Activated naive CD8-positive, alpha-beta T cell treated with anti-CD3 and anti-CD28 coated beads, Interleukin-2, amount 10 ng/mL, durations not matched to agents 7 days and 5 days (primary cell): ENCODE results near the gene NKAP. TPM values are rescaled to one million over a fixed set of nuclear protein-coding genes. Genes with fewer than 3 reads are reported as not detected.
A peak's percentile ranks its signal among the peaks of the same experiment; 100 is the strongest.
"Not testable (repeated sequence)": the region's sequence is repeated elsewhere in the genome, so short reads cannot be mapped to it uniquely, and the experiment has no call there.

Source experiments
- ATAC-seq: fragments of 150-1000 bp; cut with Tn5 transposase; one replicate; pipeline ENCODE4 v1.10.0; 2021; ENCODE audit warnings: low read depth, moderate library complexity
- POLR2A ChIA-PET: fragments of 350-600 bp; sonication (Branson Sonifier 250); formaldehyde crosslinking; loops from one replicate; lab custom pipeline; 2021; ENCODE audit warnings: antibody characterized with exemption; lab: Charles Lee
- DNase-seq: peaks from one replicate; pipeline ENCODE4 v3.0.0; 2021
- H3K27ac Mint-ChIP-seq: one replicate; pipeline ENCODE4 v1.8.0; 2022; ENCODE audit warnings: mild to moderate bottlenecking, mixed read lengths
- H3K27me3 Mint-ChIP-seq: one replicate; pipeline ENCODE4 v1.8.0; 2022; ENCODE audit warnings: mild to moderate bottlenecking, moderate library complexity, mixed read lengths
- H3K36me3 Mint-ChIP-seq: one replicate; pipeline ENCODE4 v1.8.0; 2021; ENCODE audit warnings: mild to moderate bottlenecking, mixed read lengths
- H3K4me1 Mint-ChIP-seq: one replicate; pipeline ENCODE4 v1.8.0; 2021; ENCODE audit warnings: mixed read lengths
- H3K4me3 Mint-ChIP-seq: one replicate; pipeline ENCODE4 v1.8.0; 2022; ENCODE audit warnings: mild to moderate bottlenecking, moderate library complexity, mixed read lengths
- H3K9me3 Mint-ChIP-seq: one replicate; pipeline ENCODE4 v1.8.0; 2021; ENCODE audit warnings: mixed read lengths
- total RNA-seq, 2 experiments: library from RNA; stranded (reverse); gene quantifications; one replicate each; pipeline ENCODE4 v1.2.3, GENCODE V29; 2021

The NKAP gene
- total RNA-seq, 2 experiments from 2014 or later, result 10.3 to 11.4 TPM

- Mint-ChIP-seq H3K4me3 (no peak overlapping the region), H3K27me3 (peaks cover 44% of the 10 kb centered on the region), H3K9me3 (peaks cover 4% of the 10 kb centered on the region), H3K36me3 (no peaks in the 10 kb centered on the region), H3K27ac (no peak overlapping the region), H3K4me1 (peaks cover 11% of the 10 kb centered on the region)
- POLR2A ChIA-PET, result no interaction called here
- ATAC-seq, result no peak
- DNase-seq, result no peak
Observed at GRCh38 chrX:119960625-119961024, 17.1 kb upstream of the NKAP start.

GRCh38 chrX:119955807-119956570, 12.4 kb upstream of the NKAP start:
- ATAC-seq, result peak; percentile 63
- DNase-seq, result peak; percentile 72
- POLR2A ChIA-PET, result interaction anchor here (1.4 to 1.8 kb wide), 2 partner anchors 13 to 165 kb away, joined by 5 to 7 read pairs; partner anchors contain the start of genes NKAP and RPL39
- Mint-ChIP-seq H3K4me3 (peak overlapping the region; percentile 39), H3K27ac (peak overlapping the region; percentile 38), H3K27me3 (peaks cover 57% of the 10 kb centered on the region), H3K4me1 (peaks cover 21% of the 10 kb centered on the region)
- H3K36me3 Mint-ChIP-seq, H3K9me3 Mint-ChIP-seq: not testable (repeated sequence)

GRCh38 chrX:119954374-119954773, 10.8 kb upstream of the NKAP start:
- Mint-ChIP-seq H3K4me3 (no peak overlapping the region), H3K27ac (no peak overlapping the region), H3K27me3 (peaks cover 46% of the 10 kb centered on the region), H3K9me3 (peaks cover 4% of the 10 kb centered on the region), H3K4me1 (peaks cover 21% of the 10 kb centered on the region), H3K36me3 (no peaks in the 10 kb centered on the region)
- DNase-seq, result no peak
- ATAC-seq, result no peak
- POLR2A ChIA-PET, result no interaction called here

- Mint-ChIP-seq H3K36me3 (no peaks in the 10 kb centered on the region), H3K9me3 (no peaks in the 10 kb centered on the region), H3K27ac (no peak overlapping the region), H3K27me3 (peaks cover 20% of the 10 kb centered on the region), H3K4me1 (peaks cover 8% of the 10 kb centered on the region), H3K4me3 (no peak overlapping the region)
- ATAC-seq, result no peak
- POLR2A ChIA-PET, result no interaction called here
- DNase-seq, result no peak
Observed at GRCh38 chrX:119948381-119948780, 4.8 kb upstream of the NKAP start.

- H3K4me3 Mint-ChIP-seq, result no peak overlapping the region
- POLR2A ChIA-PET, result no interaction called here
- ATAC-seq (no peak), DNase-seq (no peak)
- H3K4me1 Mint-ChIP-seq, result peaks cover 21% of the 10 kb centered on the region
- peaks cover 1% of the 10 kb centered on the region for H3K36me3 Mint-ChIP-seq
- no peaks in the 10 kb centered on the region for H3K9me3 Mint-ChIP-seq
- H3K27me3 Mint-ChIP-seq, result peaks cover 7% of the 10 kb centered on the region
- no peak overlapping the region for H3K27ac Mint-ChIP-seq
Observed at GRCh38 chrX:119945481-119945880, 1.9 kb upstream of the NKAP start.

- no peak for DNase-seq
- peak; percentile 24 for ATAC-seq
- Mint-ChIP-seq H3K4me1 (peaks cover 16% of the 10 kb centered on the region), H3K27ac (peak overlapping the region; percentile 99), H3K36me3 (peaks cover 1% of the 10 kb centered on the region), H3K9me3 (no peaks in the 10 kb centered on the region), H3K4me3 (peak overlapping the region; percentile 100), H3K27me3 (no peaks in the 10 kb centered on the region)
- POLR2A ChIA-PET, result interaction anchor here (1.0 to 1.9 kb wide), 2 partner anchors 13 to 121 kb away, joined by 4 to 7 read pairs; no protein-coding TSS in a partner anchor
Observed at GRCh38 chrX:119942831-119943184, 743 bp downstream of the NKAP start.

GRCh38 chrX:119942173-119942819, 1.3 kb downstream of the NKAP start:
- Mint-ChIP-seq H3K4me1 (peaks cover 16% of the 10 kb centered on the region), H3K27ac (peak overlapping the region; percentile 99), H3K9me3 (no peaks in the 10 kb centered on the region), H3K4me3 (peak overlapping the region; percentile 100), H3K27me3 (no peaks in the 10 kb centered on the region), H3K36me3 (peaks cover 1% of the 10 kb centered on the region)
- no peak for DNase-seq
- POLR2A ChIA-PET, result interaction anchor here (1.0 to 1.9 kb wide), 2 partner anchors 13 to 121 kb away, joined by 4 to 7 read pairs; no protein-coding TSS in a partner anchor
- no peak for ATAC-seq

- Mint-ChIP-seq H3K4me1 (peaks cover 16% of the 10 kb centered on the region), H3K4me3 (peak overlapping the region; percentile 100), H3K27ac (no peak overlapping the region), H3K36me3 (peaks cover 1% of the 10 kb centered on the region), H3K27me3 (no peaks in the 10 kb centered on the region), H3K9me3 (no peaks in the 10 kb centered on the region)
- ATAC-seq (no peak), DNase-seq (no peak)
- POLR2A ChIA-PET, result no interaction called here
Observed at GRCh38 chrX:119941336-119941735, 2.2 kb downstream of the NKAP start.

GRCh38 chrX:119935215-119935874, 8.2 kb downstream of the NKAP start:
- Mint-ChIP-seq H3K4me3 (no peak overlapping the region), H3K4me1 (no peaks in the 10 kb centered on the region), H3K27me3 (no peaks in the 10 kb centered on the region), H3K9me3 (no peaks in the 10 kb centered on the region), H3K36me3 (peaks cover 6% of the 10 kb centered on the region), H3K27ac (no peak overlapping the region)
- POLR2A ChIA-PET, result no interaction called here
- ATAC-seq (no peak), DNase-seq (no peak)

- DNase-seq, H3K4me3 Mint-ChIP-seq, H3K9me3 Mint-ChIP-seq, H3K27ac Mint-ChIP-seq, H3K27me3 Mint-ChIP-seq, H3K4me1 Mint-ChIP-seq, POLR2A ChIA-PET, ATAC-seq, H3K36me3 Mint-ChIP-seq: not testable (repeated sequence)
Observed at GRCh38 chrX:119922391-119922790, 21.2 kb downstream of the NKAP start.

- POLR2A ChIA-PET, result no interaction called here
- peaks cover 2% of the 10 kb centered on the region for H3K36me3 Mint-ChIP-seq
- no peak for ATAC-seq
Observed at GRCh38 chrX:119919835-119920585, 23.5 kb downstream of the NKAP start.

GRCh38 chrX:119917877-119918276, 25.7 kb downstream of the NKAP start:
- no peaks in the 10 kb centered on the region for H3K4me1 Mint-ChIP-seq
- POLR2A ChIA-PET, result no interaction called here
- H3K9me3 Mint-ChIP-seq, result no peaks in the 10 kb centered on the region
- peaks cover 2% of the 10 kb centered on the region for H3K36me3 Mint-ChIP-seq
- H3K27ac Mint-ChIP-seq, result no peak overlapping the region
- H3K4me3 Mint-ChIP-seq, result no peak overlapping the region
- DNase-seq (no peak), ATAC-seq (no peak)
- H3K27me3 Mint-ChIP-seq, result no peaks in the 10 kb centered on the region

More at GRCh38 chrX:119919835-119920585, 23.5 kb downstream of the NKAP start:
- no peak overlapping the region for H3K4me3 Mint-ChIP-seq
- no peak overlapping the region for H3K27ac Mint-ChIP-seq
- no peaks in the 10 kb centered on the region for H3K27me3 Mint-ChIP-seq
- H3K9me3 Mint-ChIP-seq, result no peaks in the 10 kb centered on the region
- no peak for DNase-seq
- H3K4me1 Mint-ChIP-seq, result no peaks in the 10 kb centered on the region

- Mint-ChIP-seq H3K36me3 (peaks cover 2% of the 10 kb centered on the region), H3K4me3 (no peak overlapping the region), H3K27me3 (no peaks in the 10 kb centered on the region), H3K27ac (no peak overlapping the region), H3K4me1 (no peaks in the 10 kb centered on the region), H3K9me3 (no peaks in the 10 kb centered on the region)
- POLR2A ChIA-PET, result no interaction called here
- DNase-seq, result no peak
- no peak for ATAC-seq
Observed at GRCh38 chrX:119916310-119916709, 27.2 kb downstream of the NKAP start.
